ENCODE data around the gene LRMDA. TPM values are rescaled to one million over a fixed set of nuclear protein-coding genes. Genes with fewer than 3 reads are reported as not detected.

The LRMDA gene
- total RNA-seq, 1 experiment from 2014 or later = 4.8 TPM

DNA sequence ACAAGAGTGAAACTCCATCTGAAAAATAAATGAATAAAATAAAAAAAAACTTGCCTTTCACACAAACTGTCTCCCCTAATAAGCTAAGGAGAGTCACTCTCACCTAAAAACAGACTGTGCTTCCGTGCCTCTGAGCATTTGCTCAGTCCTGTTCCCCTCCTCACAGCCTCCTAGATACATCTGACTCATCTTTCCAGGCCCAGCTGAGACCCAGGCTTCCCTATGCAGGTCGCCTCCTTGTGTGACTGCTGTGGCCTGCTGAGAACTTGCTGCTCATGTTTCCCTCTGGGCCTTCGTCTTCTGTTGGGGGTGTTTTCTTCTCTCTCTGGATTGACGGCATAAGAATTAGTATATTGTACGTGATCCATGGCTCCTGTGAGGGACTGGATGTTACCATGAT, 777.7 kb downstream of the LRMDA start:
- Histone ChIP-seq H3K27me3 (ENCODE audit: insufficient read depth, low read length) (no peaks in the 10 kb centered on the region; the same call in 1 of the 2 replicates), H3K79me2 (ENCODE audit: insufficient read depth, low read length) (no peaks in the 10 kb centered on the region), H3K9me2 (ENCODE audit: insufficient read depth) (no peaks in the 10 kb centered on the region), H3K9me3 (ENCODE audit: control insufficient read depth in 1 of 2, insufficient read depth in 1 of 2, low read depth in 1 of 2, low read length in 2 of 2) (no peaks in the 10 kb centered on the region), H3K36me3 (ENCODE audit: control insufficient read depth in 1 of 2, insufficient read depth in 2 of 2, low read length in 2 of 2) (no peaks in the 10 kb centered on the region), H3K4me3 (replicated peaks in 1 of 2; ENCODE audit: low read depth in 1 of 2, low read length in 2 of 2) (no peak overlapping the region), H3K4me1 (ENCODE audit: control insufficient read depth in 1 of 2, insufficient read depth in 2 of 2, low read length in 2 of 2) (peaks cover 0 to 10% of the 10 kb centered on the region in 2 experiments; a peak in 2 of 4 replicates), H4K20me1 (ENCODE audit: insufficient read depth) (no peaks in the 10 kb centered on the region), H2AFZ (ENCODE audit: low read depth, low read length, poor library complexity, severe bottlenecking) (no peak overlapping the region), H3K9ac (ENCODE audit: low read length) (no peak overlapping the region), H3K4me2 (ENCODE audit: low read length) (no peak overlapping the region), H3K27ac (ENCODE audit: low read depth, low read length) (no peak overlapping the region)
- RAD21 ChIA-PET (ENCODE audit: low non-redundant PET in 1 of 2, low total read pairs in 2 of 2, uncharacterized antibody in 2 of 2, unreplicated experiment in 2 of 2) = no interaction called here
- TF ChIP-seq POLR2A (IDR thresholded peaks at IDR 0.05; ENCODE audit: borderline replicate concordance, extremely low read depth, insufficient read depth, insufficient read length) = no peak
- no peak for TF ChIP-seq ELF1 (IDR thresholded peaks at IDR 0.05; ENCODE audit: borderline replicate concordance, low read depth)
- TF ChIP-seq, protein P1, sequence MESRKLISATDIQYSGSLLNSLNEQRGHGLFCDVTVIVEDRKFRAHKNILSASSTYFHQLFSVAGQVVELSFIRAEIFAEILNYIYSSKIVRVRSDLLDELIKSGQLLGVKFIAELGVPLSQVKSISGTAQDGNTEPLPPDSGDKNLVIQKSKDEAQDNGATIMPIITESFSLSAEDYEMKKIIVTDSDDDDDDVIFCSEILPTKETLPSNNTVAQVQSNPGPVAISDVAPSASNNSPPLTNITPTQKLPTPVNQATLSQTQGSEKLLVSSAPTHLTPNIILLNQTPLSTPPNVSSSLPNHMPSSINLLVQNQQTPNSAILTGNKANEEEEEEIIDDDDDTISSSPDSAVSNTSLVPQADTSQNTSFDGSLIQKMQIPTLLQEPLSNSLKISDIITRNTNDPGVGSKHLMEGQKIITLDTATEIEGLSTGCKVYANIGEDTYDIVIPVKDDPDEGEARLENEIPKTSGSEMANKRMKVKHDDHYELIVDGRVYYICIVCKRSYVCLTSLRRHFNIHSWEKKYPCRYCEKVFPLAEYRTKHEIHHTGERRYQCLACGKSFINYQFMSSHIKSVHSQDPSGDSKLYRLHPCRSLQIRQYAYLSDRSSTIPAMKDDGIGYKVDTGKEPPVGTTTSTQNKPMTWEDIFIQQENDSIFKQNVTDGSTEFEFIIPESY (IDR thresholded peaks at IDR 0.05; ENCODE audit: extremely low read depth, insufficient replicate concordance, low read length) = no peak
- no peak for TF ChIP-seq CBX3 (IDR thresholded peaks at IDR 0.05; ENCODE audit: low read depth)
- TF ChIP-seq SP1 (IDR thresholded peaks at IDR 0.05; ENCODE audit: low read depth) = no peak
- no peak for TF ChIP-seq ZFX (IDR thresholded peaks at IDR 0.05)
- no peak for TF ChIP-seq EGR1 (IDR thresholded peaks at IDR 0.05; ENCODE audit: low read depth)
- TF ChIP-seq, protein P2, sequence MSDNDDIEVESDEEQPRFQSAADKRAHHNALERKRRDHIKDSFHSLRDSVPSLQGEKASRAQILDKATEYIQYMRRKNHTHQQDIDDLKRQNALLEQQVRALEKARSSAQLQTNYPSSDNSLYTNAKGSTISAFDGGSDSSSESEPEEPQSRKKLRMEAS (IDR thresholded peaks at IDR 0.05) = no peak
- no peak for TF ChIP-seq JUND (IDR thresholded peaks at IDR 0.05)
- no peak for TF ChIP-seq SRF (IDR thresholded peaks at IDR 0.05; ENCODE audit: low read depth)
- no peak for TF ChIP-seq TCF7L2 (IDR thresholded peaks at IDR 0.05; ENCODE audit: borderline replicate concordance, extremely low read depth, insufficient read depth, insufficient read length)
- CTCF ChIA-PET = no interaction called here
- DNase-seq (ENCODE audit: low read depth, low spot score) = no peak
- intact Hi-C loops (cut with micrococcal nuclease) = no loop called here
- ATAC-seq = no peak
- BruUV-seq (replicated peaks) = no TSS peak
- POLR2A ChIA-PET = no interaction called here

All from HCT116 (cell line).